Measurements from ENCODE around the gene SHC4.

DNA sequence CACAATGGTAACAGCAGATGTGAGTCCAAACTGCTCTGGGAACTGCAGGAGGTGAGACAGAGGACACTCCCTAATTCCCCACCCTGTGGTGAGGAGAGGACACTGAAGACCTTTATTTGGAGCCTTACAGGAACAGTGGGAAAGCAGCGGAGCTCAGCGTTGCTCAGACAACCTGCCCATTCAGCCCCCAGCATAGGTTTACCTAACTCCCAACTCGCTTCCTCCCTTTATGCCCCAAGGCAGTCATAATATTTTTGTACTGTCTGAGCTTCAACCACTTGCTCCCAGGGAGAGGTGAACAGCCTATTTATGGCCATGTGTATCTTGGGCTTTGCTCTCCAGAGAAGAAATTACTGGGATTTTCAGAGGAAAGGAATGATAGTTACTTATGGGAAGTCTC lies 34.1 kb downstream of the SHC4 start:
- TF ChIP-seq NR2F2 (IDR thresholded peaks at IDR 0.05; ENCODE audit: borderline replicate concordance, low read depth), result no peak
- no peak for TF ChIP-seq RARG (CRISPR knock-in tag; IDR thresholded peaks at IDR 0.05; ENCODE audit: low read depth)
- TF ChIP-seq ZNF180 (CRISPR knock-in tag; IDR thresholded peaks at IDR 0.05; ENCODE audit: borderline replicate concordance, low read depth), result no peak
- TF ChIP-seq MAFF (IDR thresholded peaks at IDR 0.05; ENCODE audit: low read depth, low read length), result no peak
